IPS-18a (cell line): Measurements from ENCODE around the gene ARTN.

Experiments used
- H3K27ac ChIP-seq: one replicate; pipeline ENCODE4 v1.5.1; 2013; ENCODE audit warnings: low read length
- H3K27me3 ChIP-seq: one replicate; pipeline ENCODE4 v1.6.1; 2013; ENCODE audit warnings: mild to moderate bottlenecking, low read length; ENCODE audit not compliant: control insufficient read depth, insufficient read depth
- H3K36me3 ChIP-seq: one replicate; pipeline ENCODE4 v1.6.1; 2013; ENCODE audit warnings: low read depth, low read length; ENCODE audit not compliant: control insufficient read depth
- H3K4me1 ChIP-seq: one replicate; pipeline ENCODE4 v1.6.1; 2013; ENCODE audit warnings: low read depth, low read length; ENCODE audit not compliant: control insufficient read depth
- H3K4me3 ChIP-seq: one replicate; pipeline ENCODE4 v1.5.1; 2013; ENCODE audit warnings: low read length
- H3K9ac ChIP-seq: one replicate; pipeline ENCODE4 v1.6.1; 2013; ENCODE audit warnings: mild to moderate bottlenecking, low read length, moderate library complexity
- H3K9me3 ChIP-seq: one replicate; pipeline ENCODE4 v1.6.1; 2013; ENCODE audit warnings: low read depth, low read length; ENCODE audit not compliant: control insufficient read depth

The ARTN gene

GRCh38 chr1:43938892-43939587 is 5.4 kb downstream of the ARTN start:
- Histone ChIP-seq H3K27ac (no peak overlapping the region), H3K4me1 (peaks cover 23% of the 10 kb centered on the region), H3K36me3 (no peaks in the 10 kb centered on the region), H3K9me3 (no peaks in the 10 kb centered on the region), H3K27me3 (no peaks in the 10 kb centered on the region), H3K4me3 (no peak overlapping the region), H3K9ac (no peak overlapping the region)

- Histone ChIP-seq H3K9me3 (no peaks in the 10 kb centered on the region), H3K4me3 (no peak overlapping the region), H3K27ac (no peak overlapping the region), H3K4me1 (peaks cover 9% of the 10 kb centered on the region), H3K27me3 (no peaks in the 10 kb centered on the region), H3K9ac (no peak overlapping the region), H3K36me3 (no peaks in the 10 kb centered on the region)
These were observed 8.8 kb downstream of the ARTN start for GRCh38 chr1:43942411-43942810.

GRCh38 chr1:43944860-43945259 is 11.3 kb downstream of the ARTN start:
- Histone ChIP-seq H3K9ac (no peak overlapping the region), H3K27ac (no peak overlapping the region), H3K4me1 (peaks cover 9% of the 10 kb centered on the region), H3K36me3 (no peaks in the 10 kb centered on the region), H3K27me3 (no peaks in the 10 kb centered on the region), H3K4me3 (no peak overlapping the region), H3K9me3 (no peaks in the 10 kb centered on the region)

- H3K9ac ChIP-seq, result no peak overlapping the region
- no peaks in the 10 kb centered on the region for H3K36me3 ChIP-seq
- peaks cover 9% of the 10 kb centered on the region for H3K4me1 ChIP-seq
- H3K27me3 ChIP-seq, result no peaks in the 10 kb centered on the region
- no peak overlapping the region for H3K27ac ChIP-seq
- H3K4me3 ChIP-seq, result peak overlapping the region; percentile 76
- no peaks in the 10 kb centered on the region for H3K9me3 ChIP-seq
These were observed 12.2 kb downstream of the ARTN start for GRCh38 chr1:43945674-43946235.

GRCh38 chr1:43946236-43947060 is 12.8 kb downstream of the ARTN start, which contains the start of gene IPO13:
IPO13 (plus strand) TSS chr1:43946950; CDS start chr1:43947601, 651 bp downstream.
- peaks cover 9% of the 10 kb centered on the region for H3K4me1 ChIP-seq
- H3K36me3 ChIP-seq, result no peaks in the 10 kb centered on the region
- peak within 1 kb of the TSS; percentile 80 for H3K9ac ChIP-seq
- no peaks in the 10 kb centered on the region for H3K27me3 ChIP-seq
- peak within 1 kb of the TSS; percentile 94 for H3K27ac ChIP-seq
- peak within 1 kb of the TSS; percentile 76 for H3K4me3 ChIP-seq
- H3K9me3 ChIP-seq, result no peaks in the 10 kb centered on the region

GRCh38 chr1:43947061-43947873 is 13.7 kb downstream of the ARTN start:
- Histone ChIP-seq H3K9me3 (no peaks in the 10 kb centered on the region), H3K27ac (no peak overlapping the region), H3K36me3 (no peaks in the 10 kb centered on the region), H3K4me3 (peak overlapping the region; percentile 76), H3K9ac (peak overlapping the region; percentile 80), H3K4me1 (peaks cover 9% of the 10 kb centered on the region), H3K27me3 (no peaks in the 10 kb centered on the region)

- no peaks in the 10 kb centered on the region for H3K27me3 ChIP-seq
- peak overlapping the region; percentile 76 for H3K4me3 ChIP-seq
- no peaks in the 10 kb centered on the region for H3K36me3 ChIP-seq
- H3K9me3 ChIP-seq, result no peaks in the 10 kb centered on the region
- H3K9ac ChIP-seq, result no peak overlapping the region
- H3K27ac ChIP-seq, result no peak overlapping the region
- peaks cover 9% of the 10 kb centered on the region for H3K4me1 ChIP-seq
These were observed 14.4 kb downstream of the ARTN start for GRCh38 chr1:43947874-43948437.

GRCh38 chr1:43949678-43950077 is 16.1 kb downstream of the ARTN start:
- H3K27ac ChIP-seq, result no peak overlapping the region
- no peaks in the 10 kb centered on the region for H3K36me3 ChIP-seq
- no peak overlapping the region for H3K4me3 ChIP-seq
- peaks cover 4% of the 10 kb centered on the region for H3K4me1 ChIP-seq
- no peaks in the 10 kb centered on the region for H3K9me3 ChIP-seq
- H3K27me3 ChIP-seq, result no peaks in the 10 kb centered on the region
- H3K9ac ChIP-seq, result no peak overlapping the region

GRCh38 chr1:43951021-43951985 is 17.7 kb downstream of the ARTN start:
- H3K4me1 ChIP-seq, result no peaks in the 10 kb centered on the region
- no peak overlapping the region for H3K4me3 ChIP-seq
- H3K9ac ChIP-seq, result no peak overlapping the region
- H3K27ac ChIP-seq, result no peak overlapping the region
- no peaks in the 10 kb centered on the region for H3K36me3 ChIP-seq
- no peaks in the 10 kb centered on the region for H3K27me3 ChIP-seq
- no peaks in the 10 kb centered on the region for H3K9me3 ChIP-seq

- no peak overlapping the region for H3K9ac ChIP-seq
- no peaks in the 10 kb centered on the region for H3K27me3 ChIP-seq
- H3K9me3 ChIP-seq, result no peaks in the 10 kb centered on the region
- H3K36me3 ChIP-seq, result peaks cover 6% of the 10 kb centered on the region
- no peak overlapping the region for H3K4me3 ChIP-seq
- H3K27ac ChIP-seq, result no peak overlapping the region
- no peaks in the 10 kb centered on the region for H3K4me1 ChIP-seq
These were observed 19.2 kb downstream of the ARTN start for GRCh38 chr1:43952731-43953346.
